Liver (tissue), 9 donors: Measurements from ENCODE around the gene TAF6. TPM values are rescaled to one million over a fixed set of nuclear protein-coding genes. Genes with fewer than 3 reads are reported as not detected.
A peak's percentile ranks its signal among the peaks of the same experiment; 100 is the strongest.

ENCODE experiments used
- DNase-seq: peaks from one replicate; pipeline ENCODE4 v3.0.0-alpha.2; 2017; ENCODE audit warnings: low spot score
- H3K27ac ChIP-seq, 2 donors: one replicate each; pipeline ENCODE4 v1.7.0; 2013; ENCODE audit warnings: inconsistent platforms in 2 of 2, low read length in 2 of 2, control low read depth in 1 of 2, low read depth in 1 of 2, mild to moderate bottlenecking in 1 of 2
- H3K27me3 ChIP-seq, 4 donors: one replicate each; pipeline versions ENCODE4 v1.6.1 to v1.7.0; 2013; ENCODE audit warnings: low read length in 3 of 4, inconsistent platforms in 1 of 4, mild to moderate bottlenecking in 1 of 4, moderate library complexity in 1 of 4; ENCODE audit not compliant: control insufficient read depth in 4 of 4, insufficient read depth in 4 of 4
- H3K36me3 ChIP-seq, 4 donors: one replicate each; pipeline versions ENCODE4 v1.6.1 to v1.7.0; 2013; ENCODE audit warnings: low read length in 3 of 4, mild to moderate bottlenecking in 3 of 4, low read depth in 1 of 4, moderate library complexity in 1 of 4; ENCODE audit not compliant: control insufficient read depth in 4 of 4, insufficient read depth in 3 of 4
- H3K4me1 ChIP-seq, 4 donors: one replicate each; pipeline versions ENCODE4 v1.6.1 to v1.7.0; 2013; ENCODE audit warnings: low read length in 3 of 4, mild to moderate bottlenecking in 3 of 4, moderate library complexity in 1 of 4; ENCODE audit not compliant: control insufficient read depth in 4 of 4, insufficient read depth in 4 of 4
- H3K4me3 ChIP-seq, 3 donors: one replicate each; pipeline versions ENCODE4 v1.6.1 to v1.7.0; 2013; ENCODE audit warnings: low read length in 3 of 3, control low read depth in 1 of 3, low read depth in 1 of 3, mild to moderate bottlenecking in 1 of 3
- H3K9ac ChIP-seq, 2 donors: one replicate each; pipeline ENCODE4 v1.7.0; 2013; ENCODE audit warnings: low read length in 2 of 2, mild to moderate bottlenecking in 2 of 2, moderate library complexity in 2 of 2, control low read depth in 1 of 2, low read depth in 1 of 2
- H3K9me3 ChIP-seq, 4 donors: one replicate each; pipeline versions ENCODE4 v1.6.1 to v1.7.0; 2013; ENCODE audit warnings: low read length in 3 of 4; ENCODE audit not compliant: control insufficient read depth in 4 of 4
- EGR1 ChIP-seq, 2 donors: IDR thresholded peaks; 2 replicates each; pipeline ENCODE4 v1.6.1; 2016 to 2018; ENCODE audit warnings: antibody characterized with exemption in 2 of 2, low read depth in 2 of 2
- FOXA1 ChIP-seq: IDR thresholded peaks from 2 replicates; pipeline ENCODE4 v1.6.1; 2016; ENCODE audit warnings: antibody characterized with exemption
- FOXA2 ChIP-seq: IDR thresholded peaks from 2 replicates; pipeline ENCODE4 v1.6.1; 2016; ENCODE audit warnings: antibody characterized with exemption
- GABPA ChIP-seq, 2 donors: IDR thresholded peaks in 1 of 2; conservative IDR thresholded peaks in 1 of 2; 2 replicates each; pipeline ENCODE4 v1.6.1; 2016; ENCODE audit warnings: antibody characterized with exemption in 2 of 2, mild to moderate bottlenecking in 1 of 2, moderate library complexity in 1 of 2
- HNF4A ChIP-seq, 2 donors: conservative IDR thresholded peaks; 2 replicates each; pipeline ENCODE4 v1.6.1; 2016; ENCODE audit warnings: antibody characterized with exemption in 2 of 2, mild to moderate bottlenecking in 2 of 2
- HNF4G ChIP-seq: IDR thresholded peaks from 2 replicates; pipeline ENCODE4 v1.6.1; 2016; ENCODE audit warnings: antibody characterized with exemption
- JUND ChIP-seq, 2 donors: IDR thresholded peaks; 2 replicates each; pipeline ENCODE4 v1.6.1; 2016; ENCODE audit warnings: antibody characterized with exemption in 2 of 2
- NR2F2 ChIP-seq: IDR thresholded peaks from 2 replicates; pipeline ENCODE4 v1.6.1; 2016; ENCODE audit warnings: antibody characterized with exemption
- RAD21 ChIP-seq, 2 donors: IDR thresholded peaks; 2 replicates each; pipeline ENCODE4 v1.6.1; 2016; ENCODE audit warnings: antibody characterized with exemption in 2 of 2, mild to moderate bottlenecking in 2 of 2
- RXRA ChIP-seq, 2 donors: IDR thresholded peaks; 2 replicates each; pipeline ENCODE4 v1.6.1; 2017 to 2018; ENCODE audit warnings: antibody characterized with exemption in 2 of 2, mild to moderate bottlenecking in 1 of 2
- SP1 ChIP-seq: IDR thresholded peaks from 2 replicates; pipeline ENCODE4 v1.6.1; 2018; ENCODE audit warnings: antibody characterized with exemption, mild to moderate bottlenecking
- TAF1 ChIP-seq: conservative IDR thresholded peaks from 2 replicates; pipeline ENCODE4 v1.6.1; 2016; ENCODE audit warnings: antibody characterized with exemption, mild to moderate bottlenecking
- YY1 ChIP-seq: IDR thresholded peaks from 2 replicates; pipeline ENCODE4 v1.6.1; 2016; ENCODE audit warnings: antibody characterized with exemption, mild to moderate bottlenecking
- WGBS: extraction: QIAGEN DNeasy Blood & Tissue Kit; methylation state at CpG from one replicate; pipeline ENCODE4 v1.1.7; 2013; 5-methylcytosine and 5-hydroxymethylcytosine counted together
- polyA plus RNA-seq, 2 donors: library from polyadenylated mRNA; stranded (reverse) in 1 of 2; unstranded in 1 of 2; fragments of 200-250 nt in 1 of 2; fragments of >200 nt in 1 of 2; fragmentation: Nextera tagmentation in 1 of 2; extraction: Ambion mirVana in 1 of 2; gene quantifications; one replicate each; pipeline versions ENCODE4 v1.2.1 to v1.2.3, GENCODE V29; 2013 to 2015
- total RNA-seq, 2 donors: library from RNA; depleted of rRNA; stranded (reverse); fragments of >200 nt; gene quantifications; one replicate each; pipeline ENCODE4 v1.2.3, GENCODE V29; 2014
- TF ChIP-seq, protein P1 (sequence below): IDR thresholded peaks from 2 replicates; pipeline ENCODE4 v1.6.1; 2016; ENCODE audit warnings: antibody characterized with exemption
- TF ChIP-seq, protein P2 (sequence below): IDR thresholded peaks from 2 replicates; pipeline ENCODE4 v1.6.1; 2016; ENCODE audit warnings: antibody characterized with exemption, mild to moderate bottlenecking
- TF ChIP-seq, protein P3 (sequence below): fragments of 150-350 bp; IDR thresholded peaks from 2 replicates; pipeline ENCODE4 v1.5.1; 2017; ENCODE audit warnings: improper control_type of control experiment, low read depth, low read length; ENCODE audit not compliant: missing input control
- TF ChIP-seq, protein P4 (sequence below): IDR thresholded peaks from 2 replicates; pipeline ENCODE4 v1.6.1; 2016; ENCODE audit warnings: antibody characterized with exemption
- TF ChIP-seq, protein P5 (sequence below): IDR thresholded peaks from 2 replicates; pipeline ENCODE4 v1.6.1; 2016; ENCODE audit warnings: antibody characterized with exemption
- donor health status: healthy.
- donor health status: healthy.
- donor health status: healthy.
- donor health status: healthy.
- donor health status: healthy.

The TAF6 gene
- total and polyA plus RNA-seq, 4 donors = 8.9 to 17.9 (median 16.2) TPM

DNA sequence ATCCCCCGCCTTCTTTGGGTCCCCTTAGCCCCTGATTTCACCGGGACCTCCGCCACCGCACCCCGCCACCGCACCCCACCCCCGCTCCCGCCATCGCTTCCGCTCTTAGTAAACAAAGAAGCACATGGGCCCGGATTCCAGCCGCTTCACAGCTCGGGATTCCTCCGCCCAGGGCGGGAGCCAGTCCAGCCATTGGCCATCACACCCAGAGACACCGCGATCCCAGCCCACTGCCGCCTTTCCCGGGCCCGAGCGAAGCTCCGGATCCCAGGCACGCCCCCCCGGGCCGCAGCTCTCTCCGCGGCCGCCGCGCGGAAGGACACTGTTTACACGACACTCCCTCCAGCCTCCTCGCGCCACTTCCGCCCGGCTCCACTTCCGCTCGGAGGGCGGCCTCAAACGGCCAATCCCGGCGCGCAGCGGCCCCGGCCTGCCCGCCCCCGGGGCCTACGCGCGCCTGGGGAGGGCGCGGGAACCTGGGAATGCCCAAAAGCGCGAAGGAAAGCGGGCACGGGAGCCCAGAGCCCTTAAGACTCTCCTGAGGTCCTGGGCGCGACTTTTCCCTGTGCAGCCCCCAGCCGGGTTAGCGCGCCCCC lies 18.6 kb downstream of the TAF6 start:
- Histone ChIP-seq H3K9me3 (no peaks in the 10 kb centered on the region), H3K36me3 (peaks cover 16 to 42% (median 33%) of the 10 kb centered on the region in 4 donors), H3K4me1 (peaks cover 0 to 20% (median 14%) of the 10 kb centered on the region in 4 donors), H3K27me3 (no peaks in the 10 kb centered on the region), H3K9ac (peak overlapping the region; percentile 64 to 89), H3K4me3 (peak overlapping the region; percentile 81 to 87 (median 82)), H3K27ac (peak overlapping the region; percentile 90 to 94)
- under 1% methylated on average over 61 of the region's 61 CpGs for WGBS
- TF ChIP-seq EGR1 (IDR thresholded peaks at IDR 0.05; ENCODE audit: low read depth in 2 of 2) (peak; percentile 44 to 64), GABPA (IDR thresholded peaks at IDR 0.05 in 1 of 2, conservative IDR thresholded peaks at IDR 0.05 in 1 of 2) (peak; percentile 79 to 94), SP1 (peak; percentile 67), HNF4A (conservative IDR thresholded peaks at IDR 0.05) (no peak), JUND (IDR thresholded peaks at IDR 0.05) (no peak), FOXA2 (peak; percentile 47), RXRA (IDR thresholded peaks at IDR 0.05) (peak; percentile 13 to 30), TAF1 (peak; percentile 39), NR2F2 (peak; percentile 46), RAD21 (IDR thresholded peaks at IDR 0.05) (peak in 1 of 2 donors; percentile 39), YY1 (peak; percentile 88), FOXA1 (peak; percentile 26), HNF4G (no peak)
- TF ChIP-seq, protein P1, sequence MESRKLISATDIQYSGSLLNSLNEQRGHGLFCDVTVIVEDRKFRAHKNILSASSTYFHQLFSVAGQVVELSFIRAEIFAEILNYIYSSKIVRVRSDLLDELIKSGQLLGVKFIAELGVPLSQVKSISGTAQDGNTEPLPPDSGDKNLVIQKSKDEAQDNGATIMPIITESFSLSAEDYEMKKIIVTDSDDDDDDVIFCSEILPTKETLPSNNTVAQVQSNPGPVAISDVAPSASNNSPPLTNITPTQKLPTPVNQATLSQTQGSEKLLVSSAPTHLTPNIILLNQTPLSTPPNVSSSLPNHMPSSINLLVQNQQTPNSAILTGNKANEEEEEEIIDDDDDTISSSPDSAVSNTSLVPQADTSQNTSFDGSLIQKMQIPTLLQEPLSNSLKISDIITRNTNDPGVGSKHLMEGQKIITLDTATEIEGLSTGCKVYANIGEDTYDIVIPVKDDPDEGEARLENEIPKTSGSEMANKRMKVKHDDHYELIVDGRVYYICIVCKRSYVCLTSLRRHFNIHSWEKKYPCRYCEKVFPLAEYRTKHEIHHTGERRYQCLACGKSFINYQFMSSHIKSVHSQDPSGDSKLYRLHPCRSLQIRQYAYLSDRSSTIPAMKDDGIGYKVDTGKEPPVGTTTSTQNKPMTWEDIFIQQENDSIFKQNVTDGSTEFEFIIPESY = no peak
- TF ChIP-seq, protein P2, sequence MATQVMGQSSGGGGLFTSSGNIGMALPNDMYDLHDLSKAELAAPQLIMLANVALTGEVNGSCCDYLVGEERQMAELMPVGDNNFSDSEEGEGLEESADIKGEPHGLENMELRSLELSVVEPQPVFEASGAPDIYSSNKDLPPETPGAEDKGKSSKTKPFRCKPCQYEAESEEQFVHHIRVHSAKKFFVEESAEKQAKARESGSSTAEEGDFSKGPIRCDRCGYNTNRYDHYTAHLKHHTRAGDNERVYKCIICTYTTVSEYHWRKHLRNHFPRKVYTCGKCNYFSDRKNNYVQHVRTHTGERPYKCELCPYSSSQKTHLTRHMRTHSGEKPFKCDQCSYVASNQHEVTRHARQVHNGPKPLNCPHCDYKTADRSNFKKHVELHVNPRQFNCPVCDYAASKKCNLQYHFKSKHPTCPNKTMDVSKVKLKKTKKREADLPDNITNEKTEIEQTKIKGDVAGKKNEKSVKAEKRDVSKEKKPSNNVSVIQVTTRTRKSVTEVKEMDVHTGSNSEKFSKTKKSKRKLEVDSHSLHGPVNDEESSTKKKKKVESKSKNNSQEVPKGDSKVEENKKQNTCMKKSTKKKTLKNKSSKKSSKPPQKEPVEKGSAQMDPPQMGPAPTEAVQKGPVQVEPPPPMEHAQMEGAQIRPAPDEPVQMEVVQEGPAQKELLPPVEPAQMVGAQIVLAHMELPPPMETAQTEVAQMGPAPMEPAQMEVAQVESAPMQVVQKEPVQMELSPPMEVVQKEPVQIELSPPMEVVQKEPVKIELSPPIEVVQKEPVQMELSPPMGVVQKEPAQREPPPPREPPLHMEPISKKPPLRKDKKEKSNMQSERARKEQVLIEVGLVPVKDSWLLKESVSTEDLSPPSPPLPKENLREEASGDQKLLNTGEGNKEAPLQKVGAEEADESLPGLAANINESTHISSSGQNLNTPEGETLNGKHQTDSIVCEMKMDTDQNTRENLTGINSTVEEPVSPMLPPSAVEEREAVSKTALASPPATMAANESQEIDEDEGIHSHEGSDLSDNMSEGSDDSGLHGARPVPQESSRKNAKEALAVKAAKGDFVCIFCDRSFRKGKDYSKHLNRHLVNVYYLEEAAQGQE = no peak
- TF ChIP-seq, protein P3, sequence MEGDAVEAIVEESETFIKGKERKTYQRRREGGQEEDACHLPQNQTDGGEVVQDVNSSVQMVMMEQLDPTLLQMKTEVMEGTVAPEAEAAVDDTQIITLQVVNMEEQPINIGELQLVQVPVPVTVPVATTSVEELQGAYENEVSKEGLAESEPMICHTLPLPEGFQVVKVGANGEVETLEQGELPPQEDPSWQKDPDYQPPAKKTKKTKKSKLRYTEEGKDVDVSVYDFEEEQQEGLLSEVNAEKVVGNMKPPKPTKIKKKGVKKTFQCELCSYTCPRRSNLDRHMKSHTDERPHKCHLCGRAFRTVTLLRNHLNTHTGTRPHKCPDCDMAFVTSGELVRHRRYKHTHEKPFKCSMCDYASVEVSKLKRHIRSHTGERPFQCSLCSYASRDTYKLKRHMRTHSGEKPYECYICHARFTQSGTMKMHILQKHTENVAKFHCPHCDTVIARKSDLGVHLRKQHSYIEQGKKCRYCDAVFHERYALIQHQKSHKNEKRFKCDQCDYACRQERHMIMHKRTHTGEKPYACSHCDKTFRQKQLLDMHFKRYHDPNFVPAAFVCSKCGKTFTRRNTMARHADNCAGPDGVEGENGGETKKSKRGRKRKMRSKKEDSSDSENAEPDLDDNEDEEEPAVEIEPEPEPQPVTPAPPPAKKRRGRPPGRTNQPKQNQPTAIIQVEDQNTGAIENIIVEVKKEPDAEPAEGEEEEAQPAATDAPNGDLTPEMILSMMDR = no peak
- TF ChIP-seq, protein P4, sequence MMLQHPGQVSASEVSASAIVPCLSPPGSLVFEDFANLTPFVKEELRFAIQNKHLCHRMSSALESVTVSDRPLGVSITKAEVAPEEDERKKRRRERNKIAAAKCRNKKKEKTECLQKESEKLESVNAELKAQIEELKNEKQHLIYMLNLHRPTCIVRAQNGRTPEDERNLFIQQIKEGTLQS = no peak
- TF ChIP-seq, protein P5, sequence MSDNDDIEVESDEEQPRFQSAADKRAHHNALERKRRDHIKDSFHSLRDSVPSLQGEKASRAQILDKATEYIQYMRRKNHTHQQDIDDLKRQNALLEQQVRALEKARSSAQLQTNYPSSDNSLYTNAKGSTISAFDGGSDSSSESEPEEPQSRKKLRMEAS = peak; percentile 95
- DNase-seq = peak; percentile 88
